HCT116 (cell line): ENCODE measurements around the gene CCDC134. TPM values are rescaled to one million over a fixed set of nuclear protein-coding genes. Genes with fewer than 3 reads are reported as not detected.

Source experiments
- ATAC-seq: fragments of 200-7000 bp; cut with Tn5 transposase; 2 replicates; pipeline ENCODE4 v1.9.1; 2020; ENCODE audit warnings: mild to moderate bottlenecking, moderate library complexity
- BruUV-seq: library from RNA; stranded (reverse); fragments of 400-500 nt; replicated peaks from 2 replicates; lab custom pipeline; 2021; lab: Mats Ljungman, UMichigan
- CTCF ChIA-PET: fragments of 300-600 bp; sonication (Branson Sonifier 250); formaldehyde crosslinking; loops from one replicate; lab custom pipeline; 2021; ENCODE audit warnings: antibody characterized with exemption; lab: Charles Lee
- POLR2A ChIA-PET: fragments of 300-600, 350-600 bp; sonication (Branson Sonifier 250); formaldehyde crosslinking; loops from one replicate; lab custom pipeline; 2021; ENCODE audit warnings: antibody characterized with exemption; lab: Charles Lee
- RAD21 ChIA-PET, 2 experiments: fragments of 300-600 bp; sonication (Branson Sonifier 250); formaldehyde crosslinking; loops; one replicate each; lab custom pipeline; 2023; ENCODE audit warnings: low total read pairs in 2 of 2; ENCODE audit not compliant: uncharacterized antibody in 2 of 2, unreplicated experiment in 2 of 2, low non-redundant PET in 1 of 2; lab: Charles Lee
- DNase-seq: peaks from one replicate; pipeline ENCODE4 v3.0.0-alpha.2; 2010; ENCODE audit warnings: low read depth, low spot score
- H2AFZ ChIP-seq: fragments of 200-600 bp; shearing (Covaris generic), sonication (generic); 2 replicates; pipeline ENCODE4 v1.6.1; 2017; ENCODE audit warnings: low read depth, mixed run types, mixed read lengths, antibody characterized with exemption, low read length; ENCODE audit not compliant: poor library complexity, severe bottlenecking
- H3K27ac ChIP-seq: 2 replicates; pipeline ENCODE4 v1.5.1; 2012; ENCODE audit warnings: low read depth, low read length
- H3K27me3 ChIP-seq: fragments of 200-600 bp; sonication (generic); 2 replicates; pipeline ENCODE4 v1.6.1; 2016; ENCODE audit warnings: mixed run types, low read length, mixed read lengths; ENCODE audit not compliant: insufficient read depth
- H3K36me3 ChIP-seq, 2 experiments: fragments of 200-500 bp in 1 of 2; fragments of 200-600 bp in 1 of 2; sonication (Bioruptor generic) in 1 of 2; sonication (generic) in 1 of 2; 2 replicates each; pipeline versions ENCODE4 v1.5.1 to v1.6.1; 2014 to 2016; ENCODE audit warnings: low read length in 2 of 2, inconsistent platforms in 1 of 2, mixed read lengths in 1 of 2, mixed run types in 1 of 2; ENCODE audit not compliant: insufficient read depth in 2 of 2, control insufficient read depth in 1 of 2
- H3K4me1 ChIP-seq, 2 experiments: fragments of 200-600 bp in 1 of 2; sonication (generic) in 1 of 2; 2 replicates each; pipeline versions ENCODE4 v1.5.1 to v1.6.1; 2012 to 2017; ENCODE audit warnings: low read length in 2 of 2, inconsistent platforms in 1 of 2, mild to moderate bottlenecking in 1 of 2, mixed read lengths in 1 of 2, mixed run types in 1 of 2, moderate library complexity in 1 of 2; ENCODE audit not compliant: insufficient read depth in 2 of 2, control insufficient read depth in 1 of 2
- H3K4me2 ChIP-seq: fragments of 200-600 bp; sonication (generic); 2 replicates; pipeline ENCODE4 v1.6.1; 2017; ENCODE audit warnings: mixed run types, low read length, mixed read lengths
- H3K4me3 ChIP-seq, 2 experiments: fragments of 200-600 bp in 1 of 2; sonication (generic) in 1 of 2; replicated peaks in 1 of 2; 2 replicates each; pipeline ENCODE4 v1.5.1; 2011 to 2016; ENCODE audit warnings: low read length in 2 of 2, control low read depth in 1 of 2, low read depth in 1 of 2, mild to moderate bottlenecking in 1 of 2, mixed read lengths in 1 of 2, mixed run types in 1 of 2
- H3K79me2 ChIP-seq: fragments of 200-600 bp; sonication (generic); 2 replicates; pipeline ENCODE4 v1.6.1; 2017; ENCODE audit warnings: mild to moderate bottlenecking, mixed run types, low read length, moderate library complexity, mixed read lengths; ENCODE audit not compliant: insufficient read depth
- H3K9ac ChIP-seq: fragments of 200-600 bp; sonication (generic); 2 replicates; pipeline ENCODE4 v1.6.1; 2016; ENCODE audit warnings: low read length, mixed read lengths
- H3K9me2 ChIP-seq: fragments of 200-600 bp; sonication (generic), shearing (Covaris generic); 2 replicates; pipeline ENCODE4 v1.6.1; 2017; ENCODE audit warnings: mixed run types, mild to moderate bottlenecking, moderate library complexity; ENCODE audit not compliant: insufficient read depth
- H3K9me3 ChIP-seq, 2 experiments: fragments of 200-500 bp in 1 of 2; fragments of 200-600 bp in 1 of 2; sonication (Bioruptor generic) in 1 of 2; sonication (generic) in 1 of 2; 2 replicates each; pipeline ENCODE4 v1.6.1; 2014 to 2017; ENCODE audit warnings: low read length in 2 of 2, mixed read lengths in 2 of 2, inconsistent platforms in 1 of 2, low read depth in 1 of 2, mild to moderate bottlenecking in 1 of 2, mixed run types in 1 of 2, moderate library complexity in 1 of 2; ENCODE audit not compliant: control insufficient read depth in 1 of 2, insufficient read depth in 1 of 2
- H4K20me1 ChIP-seq: fragments of 200-600 bp; sonication (generic), shearing (Covaris generic); 2 replicates; pipeline ENCODE4 v1.6.1; 2017; ENCODE audit warnings: mixed run types, mild to moderate bottlenecking, moderate library complexity; ENCODE audit not compliant: insufficient read depth
- ATF3 ChIP-seq: IDR thresholded peaks from 2 replicates; pipeline ENCODE4 v1.6.1; 2012
- CEBPB ChIP-seq: IDR thresholded peaks from 2 replicates; pipeline ENCODE4 v1.6.1; 2012; ENCODE audit warnings: low read depth
- ELF1 ChIP-seq: IDR thresholded peaks from 2 replicates; pipeline ENCODE4 v1.6.1; 2012; ENCODE audit warnings: low read depth, borderline replicate concordance
- EZH2 ChIP-seq: fragments of 200-600 bp; sonication (generic); IDR thresholded peaks from 2 replicates; pipeline ENCODE4 v1.6.1; 2017; ENCODE audit warnings: antibody characterized with exemption, mixed run types
- JUND ChIP-seq: IDR thresholded peaks from 2 replicates; pipeline ENCODE4 v1.6.1; 2012
- POLR2A ChIP-seq: IDR thresholded peaks from 2 replicates; pipeline ENCODE4 v1.7.0; 2011; ENCODE audit warnings: borderline replicate concordance; ENCODE audit not compliant: insufficient read depth, insufficient read length; ENCODE audit errors: extremely low read depth
- POLR2AphosphoS5 ChIP-seq: IDR thresholded peaks from 2 replicates; pipeline ENCODE4 v1.6.1; 2011; ENCODE audit warnings: mild to moderate bottlenecking, low read depth, low read length, moderate library complexity
- RAD21 ChIP-seq: IDR thresholded peaks from 2 replicates; pipeline ENCODE4 v1.6.1; 2012; ENCODE audit warnings: low read depth, mild to moderate bottlenecking
- SIN3A ChIP-seq: IDR thresholded peaks from 2 replicates; pipeline ENCODE4 v1.6.1; 2012; ENCODE audit warnings: low read depth
- SRF ChIP-seq: IDR thresholded peaks from 2 replicates; pipeline ENCODE4 v1.6.1; 2012; ENCODE audit warnings: low read depth
- TCF7L2 ChIP-seq: IDR thresholded peaks from 2 replicates; pipeline ENCODE4 v1.7.0; 2011; ENCODE audit warnings: borderline replicate concordance, inconsistent platforms; ENCODE audit not compliant: insufficient read depth, insufficient read length; ENCODE audit errors: extremely low read depth
- YY1 ChIP-seq: IDR thresholded peaks from 2 replicates; pipeline ENCODE4 v1.6.1; 2011; ENCODE audit warnings: low read length, low read depth, moderate library complexity, mild to moderate bottlenecking; ENCODE audit not compliant: insufficient replicate concordance; ENCODE audit errors: extremely low read depth
- ZNF274 ChIP-seq: fragments of 200-500 bp; sonication (Bioruptor generic); IDR thresholded peaks from 2 replicates; pipeline ENCODE4 v1.6.1; 2014; ENCODE audit warnings: mild to moderate bottlenecking, low read depth, low read length, inconsistent platforms
- intact Hi-C: fragments of 100-400 bp; cut with micrococcal nuclease; formaldehyde crosslinking; loops from 2 replicates; pipeline ENCODE4 v1.10.0; 2022
- total RNA-seq: library from RNA; stranded (reverse); gene quantifications from one replicate; pipeline ENCODE4 v1.2.1, GENCODE V29; 2021; ENCODE audit not compliant: unreplicated experiment
- TF ChIP-seq, protein P1 (sequence below): IDR thresholded peaks from 2 replicates; pipeline ENCODE4 v1.6.1; 2011; ENCODE audit warnings: mild to moderate bottlenecking, low read length, moderate library complexity; ENCODE audit not compliant: insufficient replicate concordance; ENCODE audit errors: extremely low read depth
- TF ChIP-seq, protein P2 (sequence below), 3 experiments: fragments of 200-600 bp in 1 of 3; sonication (generic) in 1 of 3; IDR thresholded peaks in 2 of 3; conservative IDR thresholded peaks in 1 of 3; 2 replicates each; pipeline ENCODE4 v1.5.1; 2012 to 2017; ENCODE audit warnings: low read depth in 2 of 3, low read length in 2 of 3, antibody characterized with exemption in 1 of 3, borderline replicate concordance in 1 of 3, control low read depth in 1 of 3, mild to moderate bottlenecking in 1 of 3, mixed read lengths in 1 of 3, mixed run types in 1 of 3, moderate library complexity in 1 of 3; ENCODE audit not compliant: insufficient read depth in 1 of 3
- TF ChIP-seq, protein P3 (sequence below): IDR thresholded peaks from 2 replicates; pipeline ENCODE4 v1.6.1; 2012

The CCDC134 gene
- total RNA-seq, 1 experiment from 2014 or later = 15.8 TPM

DNA sequence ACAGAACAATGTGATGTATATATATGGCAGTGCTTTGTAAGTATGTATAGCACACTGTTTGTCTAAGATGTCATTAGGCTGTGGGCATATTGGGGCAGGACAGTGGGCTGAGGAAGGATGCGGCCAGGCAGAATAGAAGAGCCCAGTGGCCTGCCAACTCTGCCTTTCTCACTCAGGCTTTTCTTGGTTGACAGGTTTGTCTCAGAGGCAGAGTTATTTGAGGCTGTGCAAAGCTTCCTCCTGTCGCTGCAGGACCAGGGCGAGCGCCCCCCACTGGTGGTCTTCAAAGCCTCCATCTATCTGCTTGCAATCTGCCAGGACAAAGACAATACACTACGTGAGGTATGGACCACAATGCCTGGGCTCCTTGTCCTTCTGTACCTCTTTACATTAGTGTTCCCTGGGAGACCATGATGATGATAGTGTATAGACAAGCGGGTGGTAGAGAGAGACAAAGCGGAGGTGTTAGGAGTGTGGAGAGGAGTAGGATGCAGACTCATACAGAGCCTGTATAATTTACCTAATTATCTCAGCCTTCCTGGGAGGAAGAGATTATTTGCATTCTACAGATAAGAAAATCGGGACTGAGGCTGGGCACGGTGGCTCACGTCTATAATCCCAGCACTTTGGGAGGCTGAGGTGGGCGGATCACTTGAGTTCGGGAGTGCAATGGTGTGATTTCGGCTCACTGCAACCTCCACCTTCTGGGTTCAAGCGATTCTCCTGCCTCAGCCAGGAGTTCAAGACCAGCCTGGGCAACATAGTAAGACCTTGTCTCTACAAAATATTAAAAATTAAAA is 37.3 kb upstream of the CCDC134 start:
- no peaks in the 10 kb centered on the region for H3K9me2 ChIP-seq
- ChIA-PET RAD21 (no interaction called here), CTCF (interaction anchor here (0.6 to 1.4 kb wide), 10 partner anchors 10 to 65 kb away, joined by 3 to 13 read pairs (median 3); partner anchors contain the start of gene CCDC134), POLR2A (interaction anchor here (0.7 kb wide), 1 partner anchor 19 kb away, joined by 3 read pairs; no protein-coding TSS in a partner anchor)
- H3K79me2 ChIP-seq = no peaks in the 10 kb centered on the region
- H3K4me1 ChIP-seq = peaks cover 0 to under 1% of the 10 kb centered on the region in 2 experiments; a peak in 1 of 4 replicates
- DNase-seq (peak; percentile 28), ATAC-seq (peak; percentile 89)
- no peaks in the 10 kb centered on the region for H3K9me3 ChIP-seq
- H4K20me1 ChIP-seq = no peaks in the 10 kb centered on the region
- peak overlapping the region; percentile 6 for H2AFZ ChIP-seq
- no peak overlapping the region for H3K4me3 ChIP-seq
- no peak overlapping the region for H3K27ac ChIP-seq
- no peak overlapping the region for H3K4me2 ChIP-seq
- TF ChIP-seq ELF1 = no peak
- TF ChIP-seq POLR2A = no peak
- TF ChIP-seq POLR2AphosphoS5 = no peak
- no peak for TF ChIP-seq CEBPB
- TF ChIP-seq, protein P1, sequence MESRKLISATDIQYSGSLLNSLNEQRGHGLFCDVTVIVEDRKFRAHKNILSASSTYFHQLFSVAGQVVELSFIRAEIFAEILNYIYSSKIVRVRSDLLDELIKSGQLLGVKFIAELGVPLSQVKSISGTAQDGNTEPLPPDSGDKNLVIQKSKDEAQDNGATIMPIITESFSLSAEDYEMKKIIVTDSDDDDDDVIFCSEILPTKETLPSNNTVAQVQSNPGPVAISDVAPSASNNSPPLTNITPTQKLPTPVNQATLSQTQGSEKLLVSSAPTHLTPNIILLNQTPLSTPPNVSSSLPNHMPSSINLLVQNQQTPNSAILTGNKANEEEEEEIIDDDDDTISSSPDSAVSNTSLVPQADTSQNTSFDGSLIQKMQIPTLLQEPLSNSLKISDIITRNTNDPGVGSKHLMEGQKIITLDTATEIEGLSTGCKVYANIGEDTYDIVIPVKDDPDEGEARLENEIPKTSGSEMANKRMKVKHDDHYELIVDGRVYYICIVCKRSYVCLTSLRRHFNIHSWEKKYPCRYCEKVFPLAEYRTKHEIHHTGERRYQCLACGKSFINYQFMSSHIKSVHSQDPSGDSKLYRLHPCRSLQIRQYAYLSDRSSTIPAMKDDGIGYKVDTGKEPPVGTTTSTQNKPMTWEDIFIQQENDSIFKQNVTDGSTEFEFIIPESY = no peak
- TF ChIP-seq YY1 = no peak
- no peak for TF ChIP-seq EZH2
- no peak for TF ChIP-seq SIN3A
- no peak for TF ChIP-seq SRF
- no peak for TF ChIP-seq ATF3
- no peak; the same call in 1 of the 2 replicates for TF ChIP-seq JUND
- TF ChIP-seq ZNF274 = no peak
- no peak for TF ChIP-seq TCF7L2
- TF ChIP-seq, protein P2, sequence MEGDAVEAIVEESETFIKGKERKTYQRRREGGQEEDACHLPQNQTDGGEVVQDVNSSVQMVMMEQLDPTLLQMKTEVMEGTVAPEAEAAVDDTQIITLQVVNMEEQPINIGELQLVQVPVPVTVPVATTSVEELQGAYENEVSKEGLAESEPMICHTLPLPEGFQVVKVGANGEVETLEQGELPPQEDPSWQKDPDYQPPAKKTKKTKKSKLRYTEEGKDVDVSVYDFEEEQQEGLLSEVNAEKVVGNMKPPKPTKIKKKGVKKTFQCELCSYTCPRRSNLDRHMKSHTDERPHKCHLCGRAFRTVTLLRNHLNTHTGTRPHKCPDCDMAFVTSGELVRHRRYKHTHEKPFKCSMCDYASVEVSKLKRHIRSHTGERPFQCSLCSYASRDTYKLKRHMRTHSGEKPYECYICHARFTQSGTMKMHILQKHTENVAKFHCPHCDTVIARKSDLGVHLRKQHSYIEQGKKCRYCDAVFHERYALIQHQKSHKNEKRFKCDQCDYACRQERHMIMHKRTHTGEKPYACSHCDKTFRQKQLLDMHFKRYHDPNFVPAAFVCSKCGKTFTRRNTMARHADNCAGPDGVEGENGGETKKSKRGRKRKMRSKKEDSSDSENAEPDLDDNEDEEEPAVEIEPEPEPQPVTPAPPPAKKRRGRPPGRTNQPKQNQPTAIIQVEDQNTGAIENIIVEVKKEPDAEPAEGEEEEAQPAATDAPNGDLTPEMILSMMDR (IDR thresholded peaks at IDR 0.05 in 2 of 3, conservative IDR thresholded peaks at IDR 0.05 in 1 of 3; ENCODE audit: borderline replicate concordance in 1 of 3, insufficient read depth in 1 of 3, low read depth in 2 of 3, low read length in 2 of 3) = peak; percentile 29 to 80 (median 78); a peak in 5 of 6 replicates
- TF ChIP-seq RAD21 = peak; percentile 36; the same call in 1 of the 2 replicates
- TF ChIP-seq, protein P3, sequence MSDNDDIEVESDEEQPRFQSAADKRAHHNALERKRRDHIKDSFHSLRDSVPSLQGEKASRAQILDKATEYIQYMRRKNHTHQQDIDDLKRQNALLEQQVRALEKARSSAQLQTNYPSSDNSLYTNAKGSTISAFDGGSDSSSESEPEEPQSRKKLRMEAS = no peak
- no TSS peak for BruUV-seq
- H3K27me3 ChIP-seq = no peaks in the 10 kb centered on the region
- intact Hi-C loops = no loop called here
- no peak overlapping the region for H3K9ac ChIP-seq
- no peaks in the 10 kb centered on the region for H3K36me3 ChIP-seq
